Activated CD8-positive, alpha-beta T cell treated with anti-CD3 and anti-CD28 coated beads, Interleukin-2, amount 10 ng/mL, durations not matched to agents 7 days and 5 days (primary cell): Measurements from ENCODE around the gene ACRBP. TPM values are rescaled to one million over a fixed set of nuclear protein-coding genes. Genes with fewer than 3 reads are reported as not detected.

ENCODE experiments used
- ATAC-seq: fragments of 150-1000 bp; cut with Tn5 transposase; one replicate; pipeline ENCODE4 v1.10.0; 2021; ENCODE audit warnings: moderate library complexity
- CTCF ChIA-PET: fragments of 350-600 bp; sonication (Branson Sonifier 250); formaldehyde crosslinking; loops from one replicate; lab custom pipeline; 2021; ENCODE audit warnings: antibody characterized with exemption; lab: Charles Lee
- POLR2A ChIA-PET: fragments of 350-600 bp; sonication (Branson Sonifier 250); formaldehyde crosslinking; loops from one replicate; lab custom pipeline; 2021; ENCODE audit warnings: antibody characterized with exemption; lab: Charles Lee
- DNase-seq: peaks from one replicate; pipeline ENCODE4 v3.0.0-alpha.2; 2020
- H3K27ac Mint-ChIP-seq: one replicate; pipeline ENCODE4 v1.8.0; 2021; ENCODE audit warnings: mild to moderate bottlenecking, mixed read lengths
- H3K27me3 Mint-ChIP-seq: one replicate; pipeline ENCODE4 v1.8.0; 2021; ENCODE audit warnings: low read depth, mixed read lengths
- H3K36me3 Mint-ChIP-seq: one replicate; pipeline ENCODE4 v1.8.0; 2021; ENCODE audit warnings: low read depth, mixed read lengths
- H3K4me1 Mint-ChIP-seq: one replicate; pipeline ENCODE4 v1.8.0; 2021; ENCODE audit warnings: low read depth, mixed read lengths
- H3K4me3 Mint-ChIP-seq: one replicate; pipeline ENCODE4 v1.8.0; 2021; ENCODE audit warnings: mild to moderate bottlenecking, mixed read lengths
- H3K9me3 Mint-ChIP-seq: one replicate; pipeline ENCODE4 v1.8.0; 2022; ENCODE audit warnings: mixed read lengths; ENCODE audit not compliant: insufficient read depth
- total RNA-seq, 2 experiments: library from RNA; stranded (reverse); gene quantifications; one replicate each; pipeline ENCODE4 v1.2.3, GENCODE V29; 2021

ACRBP gene
- total RNA-seq, 2 experiments from 2014 or later, result 0.76 to 1.7 TPM

- POLR2A ChIA-PET, result interaction anchor here (0.7 to 0.9 kb wide), 2 partner anchors 10 to 75 kb away, joined by 3 read pairs; partner anchors contain the start of gene ZNF384
- Mint-ChIP-seq H3K36me3 (peaks cover 10% of the 10 kb centered on the region), H3K4me3 (no peak overlapping the region), H3K9me3 (no peaks in the 10 kb centered on the region), H3K27me3 (no peaks in the 10 kb centered on the region), H3K4me1 (peaks cover 61% of the 10 kb centered on the region), H3K27ac (peak overlapping the region; percentile 79)
- CTCF ChIA-PET, result interaction anchor here (0.9 to 2.5 kb wide), 7 partner anchors 9 to 166 kb away, joined by 3 to 7 read pairs (median 3); partner anchors contain the start of genes LPAR5 and ZNF384
- DNase-seq, result no peak
- ATAC-seq, result no peak
These were observed 32.6 kb downstream of the ACRBP start for GRCh38 chr12:6614513-6615172.

GRCh38 chr12:6613776-6614512 is 33.3 kb downstream of the ACRBP start:
- ATAC-seq (peak; percentile 40), DNase-seq (peak; percentile 76)
- Mint-ChIP-seq H3K4me3 (no peak overlapping the region), H3K36me3 (peaks cover 4% of the 10 kb centered on the region), H3K4me1 (peaks cover 62% of the 10 kb centered on the region), H3K27ac (peak overlapping the region; percentile 79), H3K27me3 (no peaks in the 10 kb centered on the region), H3K9me3 (no peaks in the 10 kb centered on the region)
- CTCF ChIA-PET, result interaction anchor here (1.0 to 2.5 kb wide), 8 partner anchors 11 to 258 kb away, joined by 3 to 8 read pairs (median 3); partner anchors contain the start of genes SPSB2 and ZNF384
- POLR2A ChIA-PET, result interaction anchor here (0.6 to 1.9 kb wide), 4 partner anchors 11 to 21 kb away, joined by 3 to 13 read pairs (median 4); partner anchors contain the start of gene LPAR5

- POLR2A ChIA-PET, result interaction anchor here (0.5 to 1.9 kb wide), 13 partner anchors 8 to 254 kb away, joined by 3 to 13 read pairs (median 4); partner anchors contain the start of genes COPS7A, LPAR5, TPI1 and USP5
- H3K4me3 Mint-ChIP-seq, result peak overlapping the region; percentile 42
- ATAC-seq (peak; percentile 10), DNase-seq (peak; percentile 82)
- H3K4me1 Mint-ChIP-seq, result peaks cover 60% of the 10 kb centered on the region
- peak overlapping the region; percentile 85 for H3K27ac Mint-ChIP-seq
- CTCF ChIA-PET, result interaction anchor here (1.0 to 2.5 kb wide), 9 partner anchors 10 to 259 kb away, joined by 3 to 8 read pairs (median 3); partner anchors contain the start of genes SPSB2 and ZNF384
- H3K9me3 Mint-ChIP-seq, result no peaks in the 10 kb centered on the region
- H3K27me3 Mint-ChIP-seq, result no peaks in the 10 kb centered on the region
- H3K36me3 Mint-ChIP-seq, result no peaks in the 10 kb centered on the region
These were observed 34.0 kb downstream of the ACRBP start for GRCh38 chr12:6613015-6613775.

GRCh38 chr12:6612652-6613014 is 34.6 kb downstream of the ACRBP start:
- ChIA-PET POLR2A (interaction anchor here (0.5 to 1.9 kb wide), 13 partner anchors 9 to 254 kb away, joined by 3 to 13 read pairs (median 4); partner anchors contain the start of genes CDCA3, COPS7A, LPAR5 and TPI1), CTCF (interaction anchor here (0.6 to 1.8 kb wide), 4 partner anchors 72 to 260 kb away, joined by 3 to 8 read pairs (median 4); partner anchors contain the start of gene SPSB2)
- ATAC-seq, result no peak
- Mint-ChIP-seq H3K27me3 (no peaks in the 10 kb centered on the region), H3K27ac (peak overlapping the region; percentile 85), H3K9me3 (no peaks in the 10 kb centered on the region), H3K36me3 (no peaks in the 10 kb centered on the region), H3K4me3 (peak overlapping the region; percentile 42), H3K4me1 (peaks cover 56% of the 10 kb centered on the region)
- DNase-seq, result no peak

- Mint-ChIP-seq H3K4me1 (peaks cover 56% of the 10 kb centered on the region), H3K27me3 (no peaks in the 10 kb centered on the region), H3K4me3 (peak overlapping the region; percentile 42), H3K9me3 (no peaks in the 10 kb centered on the region), H3K36me3 (no peaks in the 10 kb centered on the region), H3K27ac (peak overlapping the region; percentile 85)
- ChIA-PET CTCF (interaction anchor here (0.6 to 1.8 kb wide), 4 partner anchors 72 to 260 kb away, joined by 3 to 8 read pairs (median 4); partner anchors contain the start of gene SPSB2), POLR2A (interaction anchor here (0.5 to 1.9 kb wide), 9 partner anchors 19 to 255 kb away, joined by 3 to 13 read pairs (median 4); partner anchors contain the start of genes CDCA3, COPS7A, TPI1 and USP5)
- peak; percentile 55 for DNase-seq
- ATAC-seq, result no peak
These were observed 35.0 kb downstream of the ACRBP start for GRCh38 chr12:6612247-6612646.

GRCh38 chr12:6608592-6609281 is 38.5 kb downstream of the ACRBP start:
- H3K4me1 Mint-ChIP-seq, result peaks cover 55% of the 10 kb centered on the region
- CTCF ChIA-PET, result interaction anchor here (0.7 to 1.2 kb wide), 8 partner anchors 8 to 158 kb away, joined by 3 to 5 read pairs (median 4); partner anchors contain the start of genes MLF2 and ZNF384
- H3K27me3 Mint-ChIP-seq, result no peaks in the 10 kb centered on the region
- POLR2A ChIA-PET, result interaction anchor here (0.6 to 1.8 kb wide), 8 partner anchors 20 to 145 kb away, joined by 3 to 8 read pairs (median 4); partner anchors contain the start of genes LPAR5, NOP2 and ZNF384
- H3K36me3 Mint-ChIP-seq, result peaks cover 20% of the 10 kb centered on the region
- H3K9me3 Mint-ChIP-seq, result no peaks in the 10 kb centered on the region
- no peak overlapping the region for H3K27ac Mint-ChIP-seq
- DNase-seq (peak; percentile 52), ATAC-seq (no peak)
- no peak overlapping the region for H3K4me3 Mint-ChIP-seq

GRCh38 chr12:6607751-6608591 is 39.3 kb downstream of the ACRBP start:
- ATAC-seq (peak; percentile 56), DNase-seq (peak; percentile 84)
- Mint-ChIP-seq H3K27me3 (no peaks in the 10 kb centered on the region), H3K27ac (no peak overlapping the region), H3K9me3 (no peaks in the 10 kb centered on the region), H3K4me1 (peaks cover 57% of the 10 kb centered on the region), H3K36me3 (peaks cover 27% of the 10 kb centered on the region), H3K4me3 (no peak overlapping the region)
- POLR2A ChIA-PET, result interaction anchor here (0.7 to 1.8 kb wide), 7 partner anchors 19 to 146 kb away, joined by 3 to 8 read pairs (median 4); partner anchors contain the start of genes LPAR5, NOP2 and ZNF384
- CTCF ChIA-PET, result interaction anchor here (0.7 to 1.2 kb wide), 8 partner anchors 9 to 159 kb away, joined by 3 to 5 read pairs (median 4); partner anchors contain the start of genes MLF2 and ZNF384

GRCh38 chr12:6606331-6607131 is 40.7 kb downstream of the ACRBP start:
- Mint-ChIP-seq H3K27ac (peak overlapping the region; percentile 84), H3K4me1 (peaks cover 57% of the 10 kb centered on the region)

More at GRCh38 chr12:6606331-6607131, 40.7 kb downstream of the ACRBP start:
- no peaks in the 10 kb centered on the region for H3K27me3 Mint-ChIP-seq
- H3K9me3 Mint-ChIP-seq, result no peaks in the 10 kb centered on the region
- CTCF ChIA-PET, result interaction anchor here (0.7 to 1.4 kb wide), 3 partner anchors 78 to 160 kb away, joined by 3 to 8 read pairs (median 7); partner anchors contain the start of genes PTMS and ZNF384
- ATAC-seq, result peak; percentile 27
- peaks cover 42% of the 10 kb centered on the region for H3K36me3 Mint-ChIP-seq
- no peak overlapping the region for H3K4me3 Mint-ChIP-seq
- peak; percentile 65 for DNase-seq
- POLR2A ChIA-PET, result interaction anchor here (0.5 to 2.3 kb wide), 7 partner anchors 26 to 337 kb away, joined by 3 to 7 read pairs (median 4); partner anchors contain the start of genes C12orf57, COPS7A, GAPDH and RNU7-1
